Skin of body (tissue), 2 donors: ENCODE data around the gene RLIM. TPM values are rescaled to one million over a fixed set of nuclear protein-coding genes. Genes with fewer than 3 reads are reported as not detected.
"Not testable (repeated sequence)": the region's sequence is repeated elsewhere in the genome, so short reads cannot be mapped to it uniquely, and the experiment has no call there.

Source experiments
- DNase-seq: peaks from one replicate; lab custom pipeline; 2025; lab: John Stamatoyannopoulos, UW
- total RNA-seq: library from RNA; depleted of rRNA; stranded (reverse); fragments of >200 nt; gene quantifications from one replicate; pipeline ENCODE4 v1.2.3, GENCODE V29; 2014

Gene RLIM, protein sequence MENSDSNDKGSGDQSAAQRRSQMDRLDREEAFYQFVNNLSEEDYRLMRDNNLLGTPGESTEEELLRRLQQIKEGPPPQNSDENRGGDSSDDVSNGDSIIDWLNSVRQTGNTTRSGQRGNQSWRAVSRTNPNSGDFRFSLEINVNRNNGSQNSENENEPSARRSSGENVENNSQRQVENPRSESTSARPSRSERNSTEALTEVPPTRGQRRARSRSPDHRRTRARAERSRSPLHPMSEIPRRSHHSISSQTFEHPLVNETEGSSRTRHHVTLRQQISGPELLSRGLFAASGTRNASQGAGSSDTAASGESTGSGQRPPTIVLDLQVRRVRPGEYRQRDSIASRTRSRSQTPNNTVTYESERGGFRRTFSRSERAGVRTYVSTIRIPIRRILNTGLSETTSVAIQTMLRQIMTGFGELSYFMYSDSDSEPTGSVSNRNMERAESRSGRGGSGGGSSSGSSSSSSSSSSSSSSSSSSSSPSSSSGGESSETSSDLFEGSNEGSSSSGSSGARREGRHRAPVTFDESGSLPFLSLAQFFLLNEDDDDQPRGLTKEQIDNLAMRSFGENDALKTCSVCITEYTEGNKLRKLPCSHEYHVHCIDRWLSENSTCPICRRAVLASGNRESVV
- 50.1 TPM for total RNA-seq

DNA sequence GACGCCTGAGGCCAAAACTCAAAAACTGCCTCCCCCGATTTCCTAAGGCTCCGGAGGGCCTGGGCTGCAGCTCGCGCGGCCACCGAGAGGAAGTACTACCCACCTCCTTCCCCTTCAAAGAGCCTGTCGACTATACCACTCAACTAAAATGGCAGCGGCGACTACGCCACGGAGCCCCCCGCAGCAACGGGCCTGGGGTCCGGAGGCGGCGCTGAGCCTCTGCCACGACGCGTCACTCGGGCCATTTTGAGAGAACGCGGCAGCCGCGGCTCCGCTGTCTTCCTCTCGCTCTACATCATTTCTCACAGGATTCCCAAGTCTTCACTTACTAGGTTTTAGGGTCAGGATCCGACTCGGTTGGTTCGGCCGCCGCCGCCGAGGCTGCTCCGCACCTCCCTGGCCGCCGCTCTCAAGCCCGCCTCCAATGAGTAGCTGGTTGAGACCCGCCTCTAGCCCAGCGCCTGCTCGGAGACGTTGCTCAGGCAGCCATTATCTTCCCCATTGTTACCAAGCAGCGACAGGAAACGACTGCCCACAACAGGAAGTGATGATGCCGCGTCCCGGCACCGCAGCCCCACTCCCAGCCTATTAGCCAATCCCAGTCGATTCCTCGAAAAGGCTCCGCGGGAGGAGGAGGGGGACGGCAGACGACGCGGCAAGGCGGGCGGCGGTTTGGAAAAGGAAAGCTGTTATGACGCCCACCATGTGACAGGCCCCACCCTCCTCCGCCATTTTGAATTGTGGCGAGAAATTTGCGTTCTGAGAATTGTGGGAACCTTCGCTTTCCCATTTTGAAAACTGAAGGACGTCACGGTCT lies at the start of gene RLIM:
Gene RLIM (minus strand): TSS at position 532 of the 817 bp plus-strand sequence. CDS start 18,647 bp downstream, outside the sequence.
- peak; percentile 94 for DNase-seq

DNA sequence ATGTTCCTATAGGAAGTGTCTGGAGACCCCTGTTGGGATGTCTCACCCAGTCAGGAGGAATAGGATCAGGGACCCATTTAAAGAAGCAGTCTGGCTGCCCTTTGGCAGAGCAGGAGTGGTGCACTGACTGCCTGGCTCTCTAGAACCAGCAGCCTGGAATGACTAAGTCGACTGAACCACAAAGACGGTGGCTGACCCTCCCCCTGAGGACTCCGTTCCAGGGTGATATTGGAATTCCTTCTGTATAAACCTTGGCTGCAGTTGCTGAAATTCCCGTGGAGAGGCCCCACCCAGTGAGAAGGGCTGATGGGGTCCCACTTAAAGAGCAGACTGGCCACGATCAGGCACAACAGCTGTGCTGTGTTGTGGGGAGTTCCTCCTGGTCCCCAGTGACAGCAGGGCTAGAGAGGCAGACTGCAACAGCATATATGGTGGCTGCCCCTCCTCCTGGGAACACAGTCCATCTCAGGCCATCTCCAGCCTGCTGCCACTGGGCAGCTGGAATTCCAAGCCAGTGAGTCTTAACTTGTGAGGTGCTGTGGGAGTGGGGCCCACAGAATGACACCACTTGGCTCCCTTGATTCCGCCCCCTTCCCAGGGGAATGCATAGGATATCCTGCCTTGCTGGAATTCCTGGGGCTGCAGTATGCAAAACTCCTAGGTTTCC lies 41.8 kb upstream of the RLIM start:
- no peak for DNase-seq

DNA sequence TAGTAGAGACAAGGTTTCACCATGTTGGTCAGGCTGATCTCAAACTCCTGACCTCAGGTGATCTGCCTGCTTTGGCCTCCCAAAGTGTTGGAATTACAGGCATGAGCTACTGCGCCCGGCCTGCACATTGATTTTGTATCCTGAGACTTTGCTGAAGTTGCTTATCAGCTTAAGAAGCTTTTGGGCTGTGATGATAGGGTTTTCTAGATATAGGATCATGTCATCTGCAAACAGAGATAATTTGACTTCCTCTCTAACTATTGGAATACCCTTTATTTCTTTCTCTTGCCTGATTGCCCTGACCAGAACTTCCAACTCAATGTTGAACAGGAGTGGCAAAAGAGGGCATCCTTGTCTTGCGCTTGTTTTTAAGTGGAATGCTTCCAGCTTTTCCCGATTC lies 40.5 kb upstream of the RLIM start:
- DNase-seq: not testable (repeated sequence)

DNA sequence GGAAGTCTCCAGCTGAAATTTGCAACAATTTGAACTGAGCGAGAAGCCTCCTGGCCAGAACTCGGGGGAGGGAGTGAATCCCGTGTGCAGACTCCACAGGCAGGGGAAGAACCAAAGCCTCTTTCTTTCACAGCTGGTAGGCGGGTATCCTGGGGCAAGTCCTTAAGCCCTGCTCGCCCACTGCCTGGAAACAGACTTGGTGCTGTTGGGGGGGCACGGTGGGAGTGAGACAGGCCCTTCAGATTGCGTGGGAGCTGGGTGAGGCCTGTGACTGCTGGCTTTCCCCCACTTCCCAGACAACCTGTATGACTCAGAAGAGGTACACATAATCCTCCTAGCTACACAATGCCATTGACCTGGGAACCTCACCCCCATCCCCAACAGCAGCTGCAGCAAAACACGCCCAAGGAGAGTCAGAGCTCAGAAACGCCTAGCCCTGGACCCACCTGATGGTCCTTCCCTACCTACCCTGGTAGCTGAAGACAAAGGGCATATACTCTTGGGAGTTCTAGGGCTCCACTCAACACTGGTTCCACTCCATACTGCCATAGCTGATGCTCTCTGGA lies 22.4 kb upstream of the RLIM start:
- DNase-seq: no peak

DNA sequence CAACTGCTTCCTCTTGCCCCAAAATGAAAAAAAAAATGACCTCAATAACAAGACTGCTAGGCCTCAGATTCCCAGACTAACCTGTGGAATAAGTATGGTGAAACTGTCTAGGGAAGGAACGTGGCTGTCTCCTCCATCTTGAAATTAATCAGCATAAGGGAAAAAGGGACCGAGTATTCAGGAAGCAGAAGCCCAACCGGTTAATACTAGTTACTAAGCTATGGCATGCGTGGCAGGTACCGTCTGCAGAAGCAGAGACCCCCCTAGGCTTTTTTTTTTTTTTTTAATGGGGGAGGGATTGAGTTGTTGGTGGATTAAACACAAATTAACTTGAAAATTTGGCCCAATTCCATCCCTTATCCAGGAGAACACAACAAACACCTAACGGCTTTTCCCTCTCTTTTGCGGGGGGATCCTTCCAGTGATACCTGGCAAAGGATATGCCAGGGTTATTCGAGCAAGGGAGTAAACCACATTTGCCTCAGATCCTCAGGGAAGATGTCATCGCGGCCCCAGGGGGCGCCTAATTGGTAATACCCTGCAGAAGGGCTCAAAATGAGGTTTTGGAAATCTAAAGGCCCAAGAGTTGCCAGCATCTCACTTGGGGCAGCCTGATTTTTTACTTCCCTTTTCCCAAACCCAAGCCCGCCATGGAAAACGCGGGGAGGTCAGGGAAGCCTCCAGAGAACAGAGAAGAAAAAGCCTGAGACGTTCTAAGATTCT lies 893 bp downstream of the RLIM start:
- DNase-seq: peak; percentile 2

DNA sequence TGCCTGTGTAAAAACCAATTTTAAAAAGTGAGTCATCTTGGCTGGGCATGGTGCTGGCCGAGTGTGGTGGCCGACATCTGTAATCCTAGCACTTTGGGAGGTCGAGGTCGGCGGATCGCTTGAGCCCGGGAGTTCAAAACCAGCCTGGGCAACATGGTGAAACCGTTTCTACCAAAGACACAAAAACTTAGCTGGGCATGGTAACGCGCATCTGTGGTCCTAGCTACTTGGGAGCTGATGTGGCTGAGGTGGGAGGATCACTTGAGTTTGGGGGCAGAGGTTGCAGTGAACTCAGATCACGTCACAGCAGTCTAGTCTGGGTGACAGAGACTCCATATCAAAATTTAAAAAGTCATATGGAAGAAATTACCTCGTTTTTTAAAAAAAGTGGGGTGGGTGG lies 7.6 kb downstream of the RLIM start:
- no peak for DNase-seq

DNA sequence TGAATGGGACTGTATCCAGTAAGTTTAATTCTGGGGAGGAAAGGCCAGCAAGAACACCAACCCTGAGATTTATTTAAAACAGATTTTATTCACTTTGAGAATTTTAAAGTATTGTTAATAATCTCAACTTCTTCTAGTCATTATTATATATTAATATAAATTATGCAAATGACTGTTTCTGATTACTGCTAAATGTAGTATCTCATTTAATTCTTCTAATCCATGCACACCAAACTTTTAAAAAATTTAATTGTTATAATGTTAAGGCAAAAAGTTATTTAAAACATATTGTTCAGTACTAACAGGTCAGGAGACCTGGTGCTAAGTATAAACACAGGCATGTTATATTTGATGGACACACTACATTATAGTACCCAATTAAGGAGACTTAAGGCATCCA lies 8.1 kb downstream of the RLIM start:
- DNase-seq: no peak

DNA sequence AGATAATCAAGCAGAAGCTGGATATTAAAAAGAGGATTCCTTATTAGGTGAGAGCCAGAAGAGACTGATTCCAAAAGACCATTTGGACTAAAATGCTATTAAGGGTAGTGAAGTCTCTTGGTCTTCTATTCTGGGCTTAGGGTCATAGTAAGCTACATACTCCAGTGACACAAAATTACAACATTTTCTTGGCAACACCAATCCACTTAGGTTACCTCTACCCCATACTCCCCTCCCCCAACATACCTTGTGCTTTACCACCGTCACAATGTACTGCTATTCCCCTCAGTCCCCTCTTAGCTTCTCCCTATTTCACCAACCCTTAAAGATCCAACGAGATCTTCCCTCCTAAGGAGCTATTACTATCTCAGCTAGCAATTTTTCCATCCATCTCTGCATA lies 11.4 kb downstream of the RLIM start:
- DNase-seq: no peak

DNA sequence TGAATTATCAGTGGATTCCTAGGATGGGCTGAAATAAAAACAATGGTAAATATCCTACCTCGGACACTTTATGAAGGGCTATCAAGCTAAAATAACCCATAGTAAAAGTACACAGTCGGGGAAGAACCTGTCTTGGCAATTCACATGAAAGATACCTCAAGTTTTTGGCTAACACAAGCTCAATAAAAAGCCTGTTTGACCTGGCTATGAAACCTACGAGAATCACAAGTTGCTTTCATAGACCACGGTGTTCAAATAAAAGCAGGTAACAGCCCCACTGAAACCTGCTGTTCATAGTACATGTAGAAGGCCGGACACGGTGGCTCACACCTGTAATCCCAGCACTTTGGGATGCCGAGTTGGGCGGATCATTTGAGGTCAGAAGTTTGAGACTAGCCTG lies 12.3 kb downstream of the RLIM start:
- no peak for DNase-seq

DNA sequence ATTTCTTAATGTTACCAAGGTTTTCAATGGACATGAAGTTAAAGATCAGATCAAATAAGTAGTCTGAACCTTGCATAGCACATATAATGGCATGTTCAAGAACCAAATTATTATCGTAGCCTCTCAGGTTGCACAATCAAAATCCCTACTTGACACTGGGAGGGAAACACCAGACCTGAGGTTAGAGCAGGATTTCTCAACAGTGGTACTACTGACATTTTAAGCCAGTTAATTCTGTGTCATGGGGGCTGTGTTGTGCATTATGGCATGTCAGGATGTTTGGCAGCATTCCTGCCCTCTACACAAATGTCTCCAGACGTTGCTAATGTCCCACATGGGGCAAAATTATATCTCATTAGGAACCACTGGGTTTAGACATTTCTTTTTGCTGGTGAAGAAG lies 20.8 kb downstream of the RLIM start:
- no peak for DNase-seq

DNA sequence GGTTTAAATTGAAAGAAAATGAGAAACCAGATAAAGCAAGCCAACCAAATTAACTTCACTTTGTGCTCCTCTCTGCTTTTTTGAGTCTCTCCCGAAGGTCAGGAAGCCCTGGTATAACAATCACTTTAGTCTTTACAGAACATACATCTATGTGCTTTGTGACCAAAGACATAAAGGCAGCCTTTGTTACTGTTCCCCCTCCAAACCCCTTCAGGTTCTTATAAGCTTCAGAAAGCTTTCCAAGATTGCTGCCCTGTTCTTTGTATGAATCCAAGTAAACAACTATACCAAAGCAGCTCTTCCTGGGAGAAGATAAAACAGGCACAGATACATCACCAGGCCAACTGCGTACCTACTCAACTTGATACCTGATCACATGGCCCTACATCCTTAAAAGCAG lies 28.7 kb downstream of the RLIM start:
- no peak for DNase-seq

DNA sequence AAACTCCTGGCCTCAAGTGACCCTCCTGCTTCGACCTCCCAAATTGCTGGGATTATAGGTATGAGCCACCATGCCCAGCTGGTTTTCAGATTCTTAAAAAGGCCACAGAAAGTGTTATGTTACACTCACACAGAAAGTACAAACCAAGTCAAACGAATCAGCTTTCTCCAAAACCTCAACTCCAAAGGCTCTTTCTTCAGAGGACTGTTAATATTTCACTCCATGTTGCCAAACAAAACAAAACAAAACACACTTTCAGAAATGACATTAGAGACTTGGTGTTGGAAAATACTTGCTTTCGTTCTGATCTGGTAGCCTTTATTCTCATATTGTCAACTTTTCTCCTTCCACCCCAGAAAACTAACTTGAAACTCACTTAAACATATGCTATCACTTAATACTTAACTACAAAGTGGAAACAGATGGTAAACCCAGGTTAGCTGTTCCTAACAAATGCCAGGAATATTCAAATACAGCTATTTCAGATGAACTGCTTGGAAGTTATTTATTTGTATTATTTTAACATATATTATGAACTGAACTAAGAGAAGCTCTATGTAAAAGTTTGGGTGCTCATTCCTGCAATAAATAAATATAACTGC lies 34.7 kb downstream of the RLIM start:
- DNase-seq: peak; percentile 14

DNA sequence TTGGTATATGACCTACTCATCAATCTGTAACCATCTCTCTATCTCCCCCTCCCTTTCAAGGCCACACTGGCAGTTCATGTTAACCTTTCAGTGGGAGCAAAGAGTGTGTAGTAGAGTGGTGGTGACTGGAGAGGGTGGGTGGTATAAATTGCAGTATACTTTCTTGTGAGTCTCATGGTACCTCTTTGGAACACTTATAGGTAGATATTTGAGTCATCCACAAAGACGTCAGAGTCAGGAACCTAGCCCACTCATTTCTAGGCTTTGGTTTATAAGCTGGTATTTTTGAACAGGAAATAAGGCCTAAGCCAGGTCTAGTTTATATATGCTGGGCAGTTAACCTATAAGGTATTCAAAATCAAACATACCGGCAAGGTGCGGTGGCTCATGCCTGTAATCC lies 36.3 kb downstream of the RLIM start:
- no peak for DNase-seq

DNA sequence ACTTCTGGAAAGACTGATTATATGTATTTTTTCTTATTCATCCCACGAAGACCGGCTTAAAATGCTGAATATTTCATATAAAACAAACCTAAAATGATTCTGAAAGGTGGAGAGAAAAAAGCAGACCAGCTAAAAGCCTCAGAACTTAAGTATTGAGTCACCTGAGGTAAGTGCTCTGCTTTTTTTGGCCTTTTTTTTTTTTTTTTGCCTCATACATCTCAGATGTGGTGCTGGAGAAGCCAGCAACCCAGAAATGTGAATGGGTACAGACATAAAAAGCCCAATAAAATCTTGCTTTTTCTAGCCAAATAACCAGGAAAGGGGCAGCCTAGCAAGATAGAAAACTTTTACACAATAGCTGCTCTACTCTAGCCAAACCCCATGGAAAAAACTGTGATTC lies 57.0 kb downstream of the RLIM start:
- no peak for DNase-seq

DNA sequence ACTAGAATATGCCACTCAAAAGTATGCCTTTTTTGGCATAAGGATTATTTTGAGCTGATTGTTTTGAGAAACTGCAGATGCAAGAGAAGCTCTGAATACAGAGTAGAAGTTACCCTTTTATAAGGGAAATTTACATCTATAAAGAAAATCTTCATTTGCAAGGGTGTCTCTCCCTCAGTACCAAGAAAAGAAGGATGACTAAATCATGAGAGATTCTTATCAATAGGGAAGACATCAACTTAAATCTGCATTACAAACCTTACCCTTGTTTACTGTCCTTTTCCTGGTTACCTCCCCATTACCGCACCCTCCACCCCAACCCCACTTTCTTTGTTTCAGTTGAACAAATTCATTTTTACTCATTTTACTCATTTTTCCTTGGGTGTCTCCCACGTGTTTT lies 62.5 kb downstream of the RLIM start:
- DNase-seq: no peak

DNA sequence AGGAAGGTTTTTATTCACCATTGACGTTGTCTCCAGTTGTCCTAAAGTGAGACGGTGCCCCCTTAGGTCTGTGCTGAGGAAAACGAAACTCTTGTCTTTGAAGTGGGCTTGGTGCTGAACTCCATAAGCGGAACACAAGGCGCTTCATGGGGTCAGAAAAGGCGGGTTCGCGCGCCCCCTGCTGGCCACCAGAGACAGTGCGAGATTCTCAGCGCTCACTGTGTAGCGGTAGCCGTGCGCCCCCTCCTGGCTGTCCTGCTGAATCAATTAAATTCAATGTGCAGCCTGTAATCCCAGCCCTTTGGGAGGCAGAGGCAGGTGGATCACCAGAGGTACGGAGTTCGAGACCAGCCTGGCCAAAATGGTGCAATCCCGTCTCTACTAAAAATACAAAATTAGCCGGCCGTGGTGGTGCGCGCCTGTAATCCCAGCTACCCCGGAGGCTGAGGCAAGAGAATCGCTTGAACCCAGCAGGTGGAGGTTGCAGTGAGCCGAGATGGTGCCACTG lies 64.1 kb downstream of the RLIM start:
- DNase-seq: peak; percentile 75

DNA sequence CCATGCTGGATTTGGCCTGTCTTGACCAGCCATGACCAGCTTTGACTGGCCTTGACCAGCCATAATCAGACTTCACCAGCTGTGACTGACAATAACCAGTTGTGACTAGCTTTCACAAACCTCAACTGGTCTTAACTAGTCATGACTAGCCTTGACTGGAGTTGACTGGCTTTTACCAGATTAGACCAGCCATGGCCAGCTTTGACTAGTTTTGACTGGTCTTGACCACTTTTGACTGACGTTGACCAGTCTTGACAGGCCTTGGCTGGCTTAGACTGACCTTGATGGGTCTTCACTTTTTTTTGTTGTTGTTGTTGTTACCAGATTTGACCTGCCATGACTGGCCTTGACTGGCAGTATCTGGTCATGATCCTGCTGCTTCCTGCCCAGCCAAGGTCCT lies 67.4 kb downstream of the RLIM start:
- no peak for DNase-seq

DNA sequence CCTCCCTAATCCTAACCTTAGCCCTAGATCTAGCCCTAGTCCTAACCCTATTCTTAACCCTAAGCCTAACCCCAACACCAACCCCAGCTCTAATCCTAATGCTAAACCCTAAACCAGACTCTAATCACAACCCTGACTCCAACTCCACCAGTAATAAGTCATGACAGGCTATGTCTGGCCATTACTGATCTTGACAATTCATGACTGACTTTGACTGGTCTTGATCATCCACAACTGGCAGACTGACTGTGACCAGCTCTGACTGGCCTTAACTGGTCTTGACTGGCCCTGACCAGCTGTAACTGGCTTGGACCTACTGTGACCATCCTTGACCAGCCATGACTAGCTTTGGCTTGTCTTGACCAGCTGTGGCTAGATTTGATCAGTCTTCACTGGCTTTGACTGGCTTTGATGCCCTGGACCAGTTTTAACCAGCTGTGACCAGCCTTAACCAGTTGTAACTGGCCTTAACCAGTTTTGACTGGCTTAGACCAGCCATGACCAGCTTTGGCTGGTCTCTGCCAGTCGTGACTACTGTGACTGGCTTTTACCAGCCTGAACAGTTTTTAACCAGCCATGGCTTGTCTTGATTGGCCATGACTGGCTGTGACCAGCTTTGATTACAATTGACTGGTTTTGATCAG lies 68.4 kb downstream of the RLIM start:
- DNase-seq: no peak

DNA sequence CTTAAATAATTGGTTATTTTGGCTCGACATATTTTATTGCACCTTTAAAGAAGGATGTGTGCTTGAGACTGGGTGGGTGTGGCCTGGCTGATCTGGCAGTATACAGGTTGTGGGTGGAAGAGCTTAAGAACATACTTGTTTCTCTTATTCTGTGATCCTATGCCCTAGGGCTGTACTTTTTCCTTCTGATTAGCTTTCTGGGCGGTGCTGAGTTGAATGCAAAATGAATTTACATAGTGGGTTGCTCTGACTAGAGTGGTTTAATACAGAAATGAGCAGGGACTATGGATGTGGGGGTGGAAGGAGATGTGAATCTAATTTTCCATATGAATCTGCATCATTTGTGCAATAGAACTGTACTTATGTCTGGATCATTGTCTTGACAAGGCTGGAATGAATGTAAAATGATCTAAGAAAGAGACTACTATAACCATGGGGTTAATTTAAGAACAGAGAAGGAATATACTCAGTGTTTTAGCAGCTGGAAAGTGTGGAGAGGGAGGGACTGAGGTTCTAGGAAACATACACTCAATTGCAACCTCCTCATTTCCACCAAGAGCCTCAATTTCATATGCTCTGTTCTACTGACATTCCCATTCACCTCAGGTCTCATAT lies 73.7 kb downstream of the RLIM start:
- no peak for DNase-seq
